Measurements from ENCODE around the gene CADPS. TPM values are rescaled to one million over a fixed set of nuclear protein-coding genes. Genes with fewer than 3 reads are reported as not detected.

CADPS gene
- total RNA-seq, 1 experiment from 2014 or later, result not detected

- in situ Hi-C loops (cut with HindIII; ENCODE audit: low pct_unique_long_range_greater_than_20kb, low sequenced_read_pairs), result no loop called here
- H3K27me3 ChIP-seq (ENCODE audit: control insufficient read depth, insufficient read depth, low read length), result peaks cover 22% of the 10 kb centered on the region
- H3K27ac ChIP-seq (ENCODE audit: low read length), result no peak overlapping the region
- no peaks in the 10 kb centered on the region for H3K9me3 ChIP-seq (ENCODE audit: control insufficient read depth, insufficient read depth, low read depth, low read length)
- POLR2A ChIA-PET, result no interaction called here
- ATAC-seq (no peak), DNase-seq (ENCODE audit: low read depth, low spot score) (no peak)
- H3K4me1 ChIP-seq (ENCODE audit: control insufficient read depth, insufficient read depth, low read length), result peaks cover 3% of the 10 kb centered on the region; the same call in 1 of the 2 replicates
- H3K36me3 ChIP-seq (ENCODE audit: control insufficient read depth, insufficient read depth, low read length), result no peaks in the 10 kb centered on the region
- TF ChIP-seq TCF7L2 (IDR thresholded peaks at IDR 0.05; ENCODE audit: low read depth, low read length), result no peak
- no peak for TF ChIP-seq CTCF (IDR thresholded peaks at IDR 0.05)
- no peak for TF ChIP-seq SIN3A (IDR thresholded peaks at IDR 0.05; ENCODE audit: borderline replicate concordance, insufficient read depth, low read depth, low read length)
- no peak for TF ChIP-seq REST (IDR thresholded peaks at IDR 0.05; ENCODE audit: insufficient read depth in 1 of 2, low read depth in 2 of 2, low read length in 1 of 2)
- no peak for TF ChIP-seq POLR2AphosphoS5 (IDR thresholded peaks at IDR 0.05; ENCODE audit: low read depth, low read length)
- no peak overlapping the region for H3K4me3 ChIP-seq (ENCODE audit: low read depth in 2 of 2, low read length in 2 of 2)
- CTCF ChIA-PET, result no interaction called here
- BruUV-seq (replicated peaks), result no TSS peak
- intact Hi-C loops (cut with micrococcal nuclease; ENCODE audit: unreplicated experiment), result no loop called here
Observed at GRCh38 chr3:62379321-62379798, 495.9 kb downstream of the CADPS start.

- Histone ChIP-seq H3K4me3 (ENCODE audit: low read depth in 2 of 2, low read length in 2 of 2) (no peak overlapping the region), H3K27me3 (ENCODE audit: control insufficient read depth, insufficient read depth, low read length) (peaks cover 22% of the 10 kb centered on the region), H3K9me3 (ENCODE audit: control insufficient read depth, insufficient read depth, low read depth, low read length) (no peaks in the 10 kb centered on the region), H3K27ac (ENCODE audit: low read length) (no peak overlapping the region), H3K36me3 (ENCODE audit: control insufficient read depth, insufficient read depth, low read length) (no peaks in the 10 kb centered on the region), H3K4me1 (ENCODE audit: control insufficient read depth, insufficient read depth, low read length) (peaks cover 3% of the 10 kb centered on the region)
- CTCF ChIA-PET, result no interaction called here
- intact Hi-C loops (cut with micrococcal nuclease; ENCODE audit: unreplicated experiment) (no loop called here), in situ Hi-C loops (cut with HindIII; ENCODE audit: low pct_unique_long_range_greater_than_20kb, low sequenced_read_pairs) (no loop called here)
- POLR2A ChIA-PET, result no interaction called here
- no peak for TF ChIP-seq POLR2AphosphoS5 (IDR thresholded peaks at IDR 0.05; ENCODE audit: low read depth, low read length)
- no TSS peak for BruUV-seq (replicated peaks)
- ATAC-seq (no peak), DNase-seq (ENCODE audit: low read depth, low spot score) (no peak)
Observed at GRCh38 chr3:62378921-62379320, 496.3 kb downstream of the CADPS start.

GRCh38 chr3:62378311-62378789 lies 496.9 kb downstream of the CADPS start:
- in situ Hi-C loops (cut with HindIII; ENCODE audit: low pct_unique_long_range_greater_than_20kb, low sequenced_read_pairs), result no loop called here

More at GRCh38 chr3:62378311-62378789, 496.9 kb downstream of the CADPS start:
- no peak overlapping the region for H3K27ac ChIP-seq (ENCODE audit: low read length)
- intact Hi-C loops (cut with micrococcal nuclease; ENCODE audit: unreplicated experiment), result no loop called here
- H3K4me3 ChIP-seq (ENCODE audit: low read depth in 2 of 2, low read length in 2 of 2), result no peak overlapping the region
- H3K4me1 ChIP-seq (ENCODE audit: control insufficient read depth, insufficient read depth, low read length), result peaks cover 3% of the 10 kb centered on the region
- no peaks in the 10 kb centered on the region for H3K36me3 ChIP-seq (ENCODE audit: control insufficient read depth, insufficient read depth, low read length)
- H3K27me3 ChIP-seq (ENCODE audit: control insufficient read depth, insufficient read depth, low read length), result peaks cover 22% of the 10 kb centered on the region
- TF ChIP-seq REST (IDR thresholded peaks at IDR 0.05; ENCODE audit: insufficient read depth in 1 of 2, low read depth in 2 of 2, low read length in 1 of 2) (no peak), CTCF (IDR thresholded peaks at IDR 0.05) (no peak), SIN3A (IDR thresholded peaks at IDR 0.05; ENCODE audit: borderline replicate concordance, insufficient read depth, low read depth, low read length) (no peak), TCF7L2 (IDR thresholded peaks at IDR 0.05; ENCODE audit: low read depth, low read length) (no peak), POLR2AphosphoS5 (IDR thresholded peaks at IDR 0.05; ENCODE audit: low read depth, low read length) (no peak)
- DNase-seq (ENCODE audit: low read depth, low spot score) (no peak), ATAC-seq (no peak)
- ChIA-PET POLR2A (no interaction called here), CTCF (no interaction called here)
- no TSS peak for BruUV-seq (replicated peaks)
- H3K9me3 ChIP-seq (ENCODE audit: control insufficient read depth, insufficient read depth, low read depth, low read length), result no peaks in the 10 kb centered on the region
